ENCODE results near the gene TENM4.

Gene TENM4

GRCh38 chr11:78740199-78741071, 700.4 kb downstream of the TENM4 start:
- no peak overlapping the region for H3K4me3 ChIP-seq (ENCODE audit: low read depth, low read length)
- TF ChIP-seq, protein P1, sequence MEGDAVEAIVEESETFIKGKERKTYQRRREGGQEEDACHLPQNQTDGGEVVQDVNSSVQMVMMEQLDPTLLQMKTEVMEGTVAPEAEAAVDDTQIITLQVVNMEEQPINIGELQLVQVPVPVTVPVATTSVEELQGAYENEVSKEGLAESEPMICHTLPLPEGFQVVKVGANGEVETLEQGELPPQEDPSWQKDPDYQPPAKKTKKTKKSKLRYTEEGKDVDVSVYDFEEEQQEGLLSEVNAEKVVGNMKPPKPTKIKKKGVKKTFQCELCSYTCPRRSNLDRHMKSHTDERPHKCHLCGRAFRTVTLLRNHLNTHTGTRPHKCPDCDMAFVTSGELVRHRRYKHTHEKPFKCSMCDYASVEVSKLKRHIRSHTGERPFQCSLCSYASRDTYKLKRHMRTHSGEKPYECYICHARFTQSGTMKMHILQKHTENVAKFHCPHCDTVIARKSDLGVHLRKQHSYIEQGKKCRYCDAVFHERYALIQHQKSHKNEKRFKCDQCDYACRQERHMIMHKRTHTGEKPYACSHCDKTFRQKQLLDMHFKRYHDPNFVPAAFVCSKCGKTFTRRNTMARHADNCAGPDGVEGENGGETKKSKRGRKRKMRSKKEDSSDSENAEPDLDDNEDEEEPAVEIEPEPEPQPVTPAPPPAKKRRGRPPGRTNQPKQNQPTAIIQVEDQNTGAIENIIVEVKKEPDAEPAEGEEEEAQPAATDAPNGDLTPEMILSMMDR (IDR thresholded peaks at IDR 0.05; ENCODE audit: borderline replicate concordance, insufficient read depth, low read depth, low read length) = no peak

- H3K4me3 ChIP-seq (ENCODE audit: low read depth, low read length) = no peak overlapping the region
- TF ChIP-seq, protein P1 (IDR thresholded peaks at IDR 0.05; ENCODE audit: borderline replicate concordance, insufficient read depth, low read depth, low read length) = no peak
These were observed 702.9 kb downstream of the TENM4 start for GRCh38 chr11:78737891-78738290.

- TF ChIP-seq, protein P1 (IDR thresholded peaks at IDR 0.05; ENCODE audit: borderline replicate concordance, insufficient read depth, low read depth, low read length) = no peak
- H3K4me3 ChIP-seq (ENCODE audit: low read depth, low read length) = no peak overlapping the region
These were observed 703.5 kb downstream of the TENM4 start for GRCh38 chr11:78737301-78737700.

DNA sequence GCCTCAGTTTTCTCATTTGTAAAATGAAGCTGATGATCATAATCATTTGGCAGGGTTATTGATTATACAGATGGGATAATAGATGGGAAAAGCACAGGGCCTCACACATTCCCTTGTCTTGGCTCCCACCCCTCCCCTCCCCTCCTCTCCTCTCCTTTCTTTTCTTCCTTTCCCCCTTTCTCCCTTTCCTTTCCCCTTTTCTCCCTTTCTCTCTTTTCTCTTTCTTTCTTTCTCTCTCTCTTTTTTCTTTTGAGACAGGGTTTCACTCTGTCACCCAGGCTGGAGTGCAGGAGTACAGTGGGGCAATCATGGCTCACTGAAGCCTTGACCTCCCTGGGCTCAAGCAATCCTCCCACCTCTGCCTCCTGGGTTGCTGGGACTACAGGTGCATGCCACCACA, 705.1 kb downstream of the TENM4 start:
- TF ChIP-seq, protein P1 (IDR thresholded peaks at IDR 0.05; ENCODE audit: borderline replicate concordance, insufficient read depth, low read depth, low read length) = no peak
- H3K4me3 ChIP-seq (ENCODE audit: low read depth, low read length) = no peak overlapping the region

GRCh38 chr11:78733031-78733430, 707.8 kb downstream of the TENM4 start:
- H3K4me3 ChIP-seq (ENCODE audit: low read depth, low read length) = no peak overlapping the region
- TF ChIP-seq, protein P1 (IDR thresholded peaks at IDR 0.05; ENCODE audit: borderline replicate concordance, insufficient read depth, low read depth, low read length) = no peak

- no peak overlapping the region for H3K4me3 ChIP-seq (ENCODE audit: low read depth, low read length)
- TF ChIP-seq, protein P1 (IDR thresholded peaks at IDR 0.05; ENCODE audit: borderline replicate concordance, insufficient read depth, low read depth, low read length) = no peak
These were observed 708.6 kb downstream of the TENM4 start for GRCh38 chr11:78732246-78732645.

DNA sequence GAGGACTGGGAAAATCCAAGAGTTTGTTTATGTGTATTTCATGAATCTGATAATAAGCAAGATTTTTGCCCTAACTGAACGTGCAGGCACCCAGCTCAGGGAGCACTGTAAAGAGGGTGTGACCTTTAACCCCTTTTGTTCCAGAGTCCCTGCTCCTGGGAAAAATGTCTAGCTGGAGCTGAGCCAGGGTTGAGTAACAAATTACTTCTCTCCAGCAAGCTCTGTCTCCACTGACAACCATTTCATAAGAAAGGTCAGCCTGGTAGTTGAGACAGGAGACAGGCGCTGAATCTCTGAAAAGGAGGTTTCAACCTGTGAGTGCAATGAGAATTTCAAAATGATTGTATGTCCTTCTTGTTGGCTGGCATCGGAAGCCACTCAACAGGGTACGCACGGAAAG, 709.8 kb downstream of the TENM4 start:
- TF ChIP-seq, protein P1 (IDR thresholded peaks at IDR 0.05; ENCODE audit: borderline replicate concordance, insufficient read depth, low read depth, low read length) = no peak
- H3K4me3 ChIP-seq (ENCODE audit: low read depth, low read length) = no peak overlapping the region

All from GM12875 (cell line).